CD4-positive, alpha-beta T cell (primary cell): Measurements from ENCODE around the gene OPN4. TPM values are rescaled to one million over a fixed set of nuclear protein-coding genes. Genes with fewer than 3 reads are reported as not detected.

Experiments used
- ATAC-seq: fragments of 200-7000 bp; cut with Tn5 transposase; one replicate; pipeline ENCODE4 v1.10.0; 2022; ENCODE audit warnings: mild to moderate bottlenecking; ENCODE audit not compliant: poor library complexity
- CTCF ChIA-PET: fragments of 350-600 bp; sonication (Branson Sonifier 250); formaldehyde crosslinking; loops from one replicate; lab custom pipeline; 2021; ENCODE audit warnings: antibody characterized with exemption, inconsistent platforms; lab: Charles Lee
- POLR2A ChIA-PET: fragments of 350-600 bp; sonication (Branson Sonifier 250); formaldehyde crosslinking; loops from one replicate; lab custom pipeline; 2021; ENCODE audit warnings: antibody characterized with exemption, inconsistent platforms; lab: Charles Lee
- DNase-seq, 14 experiments: peaks; one replicate each; pipeline ENCODE4 v3.0.0-alpha.2; 2013 to 2020; ENCODE audit warnings: mixed read lengths in 2 of 14
- H3K27ac ChIP-seq, 2 donors: one replicate each; pipeline versions ENCODE4 v1.5.1 to v1.7.0; 2013; ENCODE audit warnings: low read length in 2 of 2, low read depth in 1 of 2, mild to moderate bottlenecking in 1 of 2
- H3K27me3 ChIP-seq, 2 experiments: 1 replicate in 1 of 2; 2 replicates in 1 of 2; pipeline versions ENCODE4 v1.6.1 to v1.7.0; 2013; ENCODE audit warnings: low read length in 2 of 2, control low read depth in 1 of 2, mild to moderate bottlenecking in 1 of 2, moderate library complexity in 1 of 2; ENCODE audit not compliant: insufficient read depth in 2 of 2, control insufficient read depth in 1 of 2
- H3K36me3 ChIP-seq: one replicate; pipeline ENCODE4 v1.6.1; 2013; ENCODE audit warnings: low read length, control low read depth; ENCODE audit not compliant: insufficient read depth
- H3K4me1 ChIP-seq: one replicate; pipeline ENCODE4 v1.6.1; 2013; ENCODE audit warnings: low read length, control low read depth; ENCODE audit not compliant: insufficient read depth
- H3K4me3 ChIP-seq: one replicate; pipeline ENCODE4 v1.5.1; 2013; ENCODE audit warnings: mild to moderate bottlenecking, low read length, moderate library complexity
- H3K9me3 ChIP-seq, 2 experiments: 1 replicate in 1 of 2; 2 replicates in 1 of 2; pipeline versions ENCODE4 v1.6.1 to v1.7.0; 2013; ENCODE audit warnings: low read length in 2 of 2, mild to moderate bottlenecking in 2 of 2, control low read depth in 1 of 2, moderate library complexity in 1 of 2; ENCODE audit not compliant: control insufficient read depth in 1 of 2, insufficient read depth in 1 of 2
- H3K27ac Mint-ChIP-seq: one replicate; pipeline ENCODE4 v1.8.0; 2020; ENCODE audit warnings: mixed read lengths
- H3K27me3 Mint-ChIP-seq: one replicate; pipeline ENCODE4 v1.8.0; 2021; ENCODE audit warnings: mixed read lengths
- H3K36me3 Mint-ChIP-seq: one replicate; pipeline ENCODE4 v1.8.0; 2021; ENCODE audit warnings: low read depth, mixed read lengths
- H3K4me1 Mint-ChIP-seq: one replicate; pipeline ENCODE4 v1.8.0; 2021; ENCODE audit warnings: low read depth, mixed read lengths
- H3K4me3 Mint-ChIP-seq: one replicate; pipeline ENCODE4 v1.8.0; 2020; ENCODE audit warnings: mild to moderate bottlenecking, mixed read lengths
- H3K9me3 Mint-ChIP-seq: one replicate; pipeline ENCODE4 v1.8.0; 2020; ENCODE audit warnings: mixed read lengths
- CTCF ChIP-seq: fragments of 200-600 bp; IDR thresholded peaks from one replicate; pipeline ENCODE4 v1.8.0; 2022; ENCODE audit warnings: antibody characterized with exemption, mild to moderate bottlenecking
- intact Hi-C, 2 experiments: fragments of 100-400 bp; cut with DNase I in 1 of 2; cut with micrococcal nuclease in 1 of 2; formaldehyde crosslinking; loops; one replicate each; pipeline versions ENCODE4 v1.15.1 to v1.9.0; 2023 to 2025; cut with DNase I, micrococcal nuclease
- total RNA-seq, 174 experiments: library from RNA in 2 of 174; stranded (reverse) in 2 of 174; gene quantifications; one replicate each; pipeline ENCODE4 v1.2.3 and lab custom pipeline; 2021 to 2026

The OPN4 gene
- total RNA-seq, 2 experiments from 2014 or later, result not detected

GRCh38 chr10:86670876-86671275 is 16.5 kb downstream of the OPN4 start:
- Histone ChIP-seq H3K4me1 (no peaks in the 10 kb centered on the region), H3K27me3 (no peaks in the 10 kb centered on the region), H3K36me3 (no peaks in the 10 kb centered on the region), H3K27ac (no peak overlapping the region), H3K4me3 (no peak overlapping the region), H3K9me3 (no peaks in the 10 kb centered on the region)
- CTCF ChIA-PET, result no interaction called here
- no peak for ATAC-seq
- intact Hi-C loops, result no loop called here
- POLR2A ChIA-PET, result no interaction called here
- Mint-ChIP-seq H3K9me3 (no peaks in the 10 kb centered on the region), H3K27me3 (no peaks in the 10 kb centered on the region), H3K4me1 (no peaks in the 10 kb centered on the region), H3K36me3 (no peaks in the 10 kb centered on the region), H3K4me3 (no peak overlapping the region), H3K27ac (no peak overlapping the region)
- DNase-seq, result no peak
- TF ChIP-seq CTCF, result no peak

- DNase-seq (no peak), ATAC-seq (no peak)
- no peak overlapping the region for H3K27ac ChIP-seq
- no peaks in the 10 kb centered on the region for H3K36me3 Mint-ChIP-seq
- no peaks in the 10 kb centered on the region for H3K27me3 Mint-ChIP-seq
- ChIA-PET CTCF (no interaction called here), POLR2A (no interaction called here)
- intact Hi-C loops, result no loop called here
- H3K9me3 ChIP-seq, result no peaks in the 10 kb centered on the region
- H3K4me1 Mint-ChIP-seq, result no peaks in the 10 kb centered on the region
- H3K4me1 ChIP-seq, result no peaks in the 10 kb centered on the region
- no peak overlapping the region for H3K27ac Mint-ChIP-seq
- H3K4me3 Mint-ChIP-seq, result no peak overlapping the region
- no peaks in the 10 kb centered on the region for H3K9me3 Mint-ChIP-seq
- H3K36me3 ChIP-seq, result no peaks in the 10 kb centered on the region
- no peak overlapping the region for H3K4me3 ChIP-seq
- TF ChIP-seq CTCF, result no peak
- no peaks in the 10 kb centered on the region for H3K27me3 ChIP-seq
These were observed 17.1 kb downstream of the OPN4 start for GRCh38 chr10:86671419-86671818.

DNA sequence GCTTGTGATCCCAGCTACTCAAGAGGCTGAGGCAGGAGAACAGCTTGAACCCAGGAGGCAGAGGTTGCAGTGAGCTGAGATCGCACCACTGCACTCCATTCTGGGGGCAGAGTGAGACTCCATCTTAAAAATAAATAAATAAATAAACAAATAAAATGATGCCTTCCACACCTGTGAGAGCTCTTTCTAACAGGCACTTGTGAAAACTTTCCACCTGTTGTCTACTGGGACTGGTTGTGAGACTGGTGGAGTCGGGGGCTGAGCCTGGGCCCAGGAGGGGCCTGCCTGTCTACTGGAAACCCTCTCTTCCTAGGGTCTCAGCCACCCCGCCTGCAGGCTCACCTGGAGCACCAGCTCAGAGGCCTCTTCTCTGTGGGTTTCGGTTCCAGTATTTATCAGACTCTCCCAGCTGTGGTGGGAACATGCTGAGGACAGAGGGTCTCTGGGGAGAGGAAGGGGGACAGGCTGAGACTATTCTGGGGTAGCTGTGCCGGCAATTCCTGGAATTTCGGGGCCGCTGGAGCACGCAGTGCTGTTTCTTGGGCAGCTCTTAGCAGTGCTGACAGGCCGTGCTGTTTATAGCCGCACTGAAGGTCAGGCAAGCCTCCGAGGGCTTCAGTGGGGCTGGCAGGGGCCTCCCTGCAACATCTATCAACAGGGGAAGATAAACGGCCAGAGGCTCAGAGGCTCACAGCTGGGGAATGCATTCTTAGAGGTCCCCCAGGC is 17.8 kb downstream of the OPN4 start:
- Mint-ChIP-seq H3K9me3 (no peaks in the 10 kb centered on the region), H3K27ac (no peak overlapping the region), H3K4me3 (no peak overlapping the region), H3K27me3 (no peaks in the 10 kb centered on the region), H3K36me3 (no peaks in the 10 kb centered on the region), H3K4me1 (no peaks in the 10 kb centered on the region)
- POLR2A ChIA-PET, result no interaction called here
- CTCF ChIA-PET, result no interaction called here
- TF ChIP-seq CTCF, result no peak
- Histone ChIP-seq H3K4me1 (no peaks in the 10 kb centered on the region), H3K4me3 (no peak overlapping the region), H3K27me3 (no peaks in the 10 kb centered on the region), H3K9me3 (no peaks in the 10 kb centered on the region), H3K36me3 (no peaks in the 10 kb centered on the region), H3K27ac (no peak overlapping the region)
- DNase-seq, result no peak
- no peak for ATAC-seq
- intact Hi-C loops, result no loop called here
